Parathyroid adenoma (tissue), 2 donors: ENCODE data around the gene RPS6KA6.
"Not testable (repeated sequence)": the region's sequence is repeated elsewhere in the genome, so short reads cannot be mapped to it uniquely, and the experiment has no call there.

Source experiments
- H2AFZ ChIP-seq: fragments of 300-600 bp; sonication (generic); one replicate; pipeline ENCODE4 v1.7.0; 2017; ENCODE audit warnings: antibody characterized with exemption, mild to moderate bottlenecking
- H3K27ac ChIP-seq: fragments of 300-600 bp; sonication (generic); one replicate; pipeline ENCODE4 v1.7.0; 2017
- H3K27me3 ChIP-seq: fragments of 300-600 bp; sonication (generic); one replicate; pipeline ENCODE4 v1.7.0; 2017; ENCODE audit warnings: low read length; ENCODE audit not compliant: control insufficient read depth, insufficient read depth
- H3K36me3 ChIP-seq: fragments of 300-600 bp; sonication (generic); one replicate; pipeline ENCODE4 v1.7.0; 2017; ENCODE audit warnings: low read length; ENCODE audit not compliant: control insufficient read depth, insufficient read depth
- H3K4me1 ChIP-seq: fragments of 300-600 bp; sonication (generic); one replicate; pipeline ENCODE4 v1.7.0; 2017; ENCODE audit warnings: control low read depth
- H3K4me2 ChIP-seq: fragments of 300-600 bp; sonication (generic); one replicate; pipeline ENCODE4 v1.7.0; 2017; ENCODE audit warnings: low read length
- H3K4me3 ChIP-seq: fragments of 300-600 bp; sonication (generic); one replicate; pipeline ENCODE4 v1.7.0; 2017; ENCODE audit warnings: low read depth, low read length
- H3K79me2 ChIP-seq: fragments of 300-600 bp; sonication (generic); one replicate; pipeline ENCODE4 v1.7.0; 2017; ENCODE audit warnings: control low read depth
- H3K9ac ChIP-seq: fragments of 300-600 bp; sonication (generic); one replicate; pipeline ENCODE4 v1.7.0; 2017; ENCODE audit warnings: mild to moderate bottlenecking
- H3K9me3 ChIP-seq: fragments of 300-600 bp; sonication (generic); one replicate; pipeline ENCODE4 v1.7.0; 2017; ENCODE audit warnings: low read length; ENCODE audit not compliant: control insufficient read depth
- CTCF ChIP-seq: fragments of 300-600 bp; sonication (generic); IDR thresholded peaks from one replicate; pipeline ENCODE4 v1.7.0; 2017; ENCODE audit warnings: antibody characterized with exemption, mild to moderate bottlenecking
- donor health status: primary hyperparathyroidism.

RPS6KA6 gene

GRCh38 chrX:84118315-84118714 lies 69.7 kb downstream of the RPS6KA6 start:
- H3K36me3 ChIP-seq, result no peaks in the 10 kb centered on the region
- H3K9ac ChIP-seq, result no peak overlapping the region
- H3K4me3 ChIP-seq, result no peak overlapping the region
- H3K9me3 ChIP-seq, result no peaks in the 10 kb centered on the region
- no peaks in the 10 kb centered on the region for H3K27me3 ChIP-seq
- no peak overlapping the region for H3K4me2 ChIP-seq
- no peak overlapping the region for H2AFZ ChIP-seq
- no peak overlapping the region for H3K27ac ChIP-seq
- no peaks in the 10 kb centered on the region for H3K79me2 ChIP-seq
- no peaks in the 10 kb centered on the region for H3K4me1 ChIP-seq
- TF ChIP-seq CTCF, result no peak

- Histone ChIP-seq H3K4me2 (no peak overlapping the region), H3K27ac (no peak overlapping the region), H3K36me3 (no peaks in the 10 kb centered on the region), H3K9ac (no peak overlapping the region), H3K27me3 (no peaks in the 10 kb centered on the region), H3K4me3 (no peak overlapping the region), H3K4me1 (no peaks in the 10 kb centered on the region), H2AFZ (no peak overlapping the region), H3K79me2 (no peaks in the 10 kb centered on the region), H3K9me3 (no peaks in the 10 kb centered on the region)
- TF ChIP-seq CTCF, result no peak
Observed at GRCh38 chrX:84108584-84108983, 79.4 kb downstream of the RPS6KA6 start.

DNA sequence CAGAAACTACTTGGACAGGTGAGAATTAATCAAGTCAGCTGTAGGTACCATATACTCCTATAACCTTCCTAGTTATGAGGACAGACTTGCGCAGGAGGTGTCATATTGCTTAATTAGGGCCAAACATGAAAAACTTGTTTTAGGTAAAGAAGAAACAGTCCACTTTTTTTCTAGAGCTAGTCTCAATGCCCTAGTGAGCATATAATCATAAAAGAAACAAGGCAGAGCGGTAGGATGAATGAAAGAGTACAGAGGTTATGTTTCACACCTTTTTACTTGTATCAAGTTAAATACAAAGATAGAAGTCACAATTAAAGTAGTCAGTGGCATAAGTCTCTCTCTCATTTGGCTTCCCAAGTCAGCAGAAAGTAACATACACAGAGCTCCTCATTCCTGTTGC lies 88.9 kb downstream of the RPS6KA6 start:
- Histone ChIP-seq H3K4me1 (no peaks in the 10 kb centered on the region), H2AFZ (no peak overlapping the region), H3K9ac (no peak overlapping the region), H3K4me3 (no peak overlapping the region), H3K4me2 (no peak overlapping the region), H3K36me3 (no peaks in the 10 kb centered on the region), H3K27ac (no peak overlapping the region), H3K79me2 (no peaks in the 10 kb centered on the region), H3K9me3 (no peaks in the 10 kb centered on the region), H3K27me3 (no peaks in the 10 kb centered on the region)
- TF ChIP-seq CTCF, result no peak

DNA sequence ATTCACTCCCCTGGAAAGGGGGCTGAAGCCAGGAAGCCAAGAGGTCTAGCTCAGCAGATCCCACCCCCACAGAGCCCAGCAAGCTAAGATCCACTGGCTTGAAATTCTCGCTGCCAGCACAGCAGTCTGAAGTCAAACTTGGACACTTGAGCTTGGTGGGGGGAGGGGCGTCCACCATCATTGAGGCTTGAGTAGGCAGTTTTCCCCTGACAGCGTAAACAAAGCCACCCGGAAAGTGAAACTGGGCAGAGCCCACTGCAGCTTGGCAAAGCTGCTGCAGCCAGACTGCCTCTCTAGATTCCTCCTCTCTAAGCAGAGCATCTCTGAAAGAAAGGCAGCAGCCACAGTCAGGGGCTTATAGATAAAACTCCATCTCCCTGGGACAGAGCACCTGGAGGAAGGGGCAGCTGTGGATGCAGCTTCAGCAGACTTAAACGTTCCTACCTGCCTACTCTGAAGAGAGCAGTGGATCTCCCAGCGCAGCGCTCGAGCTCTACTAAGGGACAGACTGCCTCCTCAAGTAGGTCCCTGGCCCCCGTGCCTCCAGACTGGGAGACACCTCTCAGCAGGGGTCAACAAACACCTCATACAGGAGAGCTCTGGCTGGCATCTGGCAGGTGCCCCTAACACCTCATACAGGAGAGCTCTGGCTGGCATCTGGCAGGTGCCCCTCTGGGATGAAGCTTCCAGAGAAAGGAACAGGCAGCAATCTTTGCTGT lies 108.4 kb downstream of the RPS6KA6 start:
- H3K27ac ChIP-seq, H2AFZ ChIP-seq, H3K4me3 ChIP-seq, H3K79me2 ChIP-seq, H3K36me3 ChIP-seq, H3K4me2 ChIP-seq, H3K9me3 ChIP-seq, H3K27me3 ChIP-seq, H3K9ac ChIP-seq, H3K4me1 ChIP-seq: not testable (repeated sequence)

DNA sequence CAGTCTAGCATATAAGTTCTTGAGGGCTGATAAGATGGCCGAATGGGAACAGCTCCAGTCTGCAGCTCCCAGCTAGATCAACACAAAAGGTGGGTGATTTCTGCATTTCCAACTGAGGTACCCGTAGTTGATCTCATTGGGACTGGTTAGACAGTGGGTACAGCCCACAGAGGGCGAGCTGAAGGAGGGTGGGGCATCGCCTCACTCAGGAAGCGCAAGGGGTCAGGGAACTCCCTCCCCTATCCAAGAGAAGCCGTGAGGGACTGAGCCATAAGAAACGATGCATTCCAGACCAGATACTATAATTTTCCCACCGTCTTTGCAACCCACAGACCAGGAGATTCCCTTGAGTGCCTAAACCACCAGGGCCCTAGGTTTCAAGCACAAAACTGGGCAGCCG lies 109.0 kb downstream of the RPS6KA6 start:
- H3K27me3 ChIP-seq, result no peaks in the 10 kb centered on the region
- no peak overlapping the region for H3K4me3 ChIP-seq
- TF ChIP-seq CTCF, result no peak
- no peak overlapping the region for H3K4me2 ChIP-seq
- no peaks in the 10 kb centered on the region for H3K36me3 ChIP-seq
- H3K9ac ChIP-seq, result no peak overlapping the region
- no peak overlapping the region for H3K27ac ChIP-seq
- H2AFZ ChIP-seq, result no peak overlapping the region
- H3K4me1 ChIP-seq, result no peaks in the 10 kb centered on the region
- H3K9me3 ChIP-seq, result no peaks in the 10 kb centered on the region
- H3K79me2 ChIP-seq, result no peaks in the 10 kb centered on the region
